ENCODE results near the gene BAZ1A. TPM values are rescaled to one million over a fixed set of nuclear protein-coding genes. Genes with fewer than 3 reads are reported as not detected.

Gene BAZ1A
- total and polyA plus RNA-seq, 2 of the 8 experiments (the other 6 are each of a cell fraction or from before 2014, with no cell fraction given): 8.0 to 23.1 TPM

GRCh38 chr14:34770901-34771300 lies 104.3 kb downstream of the BAZ1A start:
- no peak overlapping the region for H2BK20ac ChIP-seq (ENCODE audit: low read length)
- TF ChIP-seq CEBPB (IDR thresholded peaks at IDR 0.05; ENCODE audit: low read depth, low read length) (no peak), BACH1 (IDR thresholded peaks at IDR 0.05; ENCODE audit: low read length) (no peak), POLR2A (IDR thresholded peaks at IDR 0.05; ENCODE audit: control extremely low read depth in 1 of 2, low read depth in 2 of 2, low read length in 2 of 2) (no peak), CREB1 (IDR thresholded peaks at IDR 0.05) (no peak), BCL11A (IDR thresholded peaks at IDR 0.05; ENCODE audit: low read depth in 2 of 2, low read length in 2 of 2) (no peak), RXRA (IDR thresholded peaks at IDR 0.05; ENCODE audit: insufficient read depth, low read depth, low read length) (no peak), SAP30 (IDR thresholded peaks at IDR 0.05; ENCODE audit: insufficient read depth, insufficient replicate concordance, low read length) (no peak), CBX5 (IDR thresholded peaks at IDR 0.05; ENCODE audit: low read depth, low read length) (no peak), ZNF274 (IDR thresholded peaks at IDR 0.05; ENCODE audit: borderline replicate concordance, extremely low read depth, low read length) (no peak), SP2 (IDR thresholded peaks at IDR 0.05; ENCODE audit: low read length) (no peak)
- H4K20me1 ChIP-seq (replicated peaks in 1 of 2; ENCODE audit: control insufficient read depth in 1 of 2, insufficient read depth in 2 of 2, low read length in 2 of 2): no peaks in the 10 kb centered on the region
- H2AK5ac ChIP-seq (ENCODE audit: low read depth, low read length): no peak overlapping the region
- no peaks in the 10 kb centered on the region for H3K79me1 ChIP-seq (ENCODE audit: low read depth, low read length)
- peaks cover 0 to 7% (median 1%) of the 10 kb centered on the region in 4 experiments; a peak in 4 of 8 replicates for H3K36me3 ChIP-seq (ENCODE audit: control insufficient read depth in 2 of 4, insufficient read depth in 4 of 4, low read length in 3 of 4)
- no peak overlapping the region for H4K91ac ChIP-seq (replicated peaks; ENCODE audit: insufficient read length, low read length)
- ChIA-PET CTCF (ENCODE audit: partially characterized antibody) (interaction anchor here (1.1 kb wide), 1 partner anchor 95 kb away, joined by 3 read pairs; no protein-coding TSS in a partner anchor), POLR2A (ENCODE audit: partially characterized antibody) (no interaction called here)
- H3K4ac ChIP-seq (replicated peaks; ENCODE audit: insufficient read length, low read depth, low read length): no peak overlapping the region
- H3K23me2 ChIP-seq (ENCODE audit: low read depth, low read length): no peaks in the 10 kb centered on the region
- no peak overlapping the region for H3K4me2 ChIP-seq (ENCODE audit: insufficient read depth in 1 of 2, low read depth in 2 of 2, low read length in 2 of 2)
- no peak overlapping the region for H3K4me3 ChIP-seq (ENCODE audit: extremely low read depth in 1 of 4, insufficient read depth in 2 of 4, low read depth in 3 of 4, low read length in 4 of 4)
- no peaks in the 10 kb centered on the region for H3K79me2 ChIP-seq (ENCODE audit: control insufficient read depth in 1 of 2, insufficient read depth in 2 of 2, low read length in 2 of 2)
- no peak overlapping the region for H2BK120ac ChIP-seq (replicated peaks; ENCODE audit: low read depth, low read length)
- no peak overlapping the region for H3K23ac ChIP-seq (ENCODE audit: insufficient read length)
- no peaks in the 10 kb centered on the region for H3K4me1 ChIP-seq (replicated peaks in 1 of 4; ENCODE audit: control insufficient read depth in 3 of 4, insufficient read depth in 4 of 4, low read length in 3 of 4)
- no peak overlapping the region for H2AFZ ChIP-seq (ENCODE audit: low read length)
- no peak overlapping the region for H3K18ac ChIP-seq (ENCODE audit: extremely low read depth, low read length)
- DNase-seq (ENCODE audit: low read depth in 1 of 2, low spot score in 2 of 2) (no peak), FAIRE-seq (no peak)
- H3K9ac ChIP-seq (replicated peaks in 1 of 4; ENCODE audit: extremely low read depth in 1 of 4, low read depth in 3 of 4, low read length in 3 of 4): no peak overlapping the region
- H2BK15ac ChIP-seq (ENCODE audit: low read length): no peak overlapping the region
- H4K8ac ChIP-seq (ENCODE audit: extremely low read depth, insufficient read depth, low read length): no peak overlapping the region
- no peak overlapping the region for H4K5ac ChIP-seq (ENCODE audit: insufficient read length, low read depth, low read length)
- WGBS, 2 experiments (ENCODE audit: extremely low coverage in 1 of 2, insufficient coverage in 1 of 2, insufficient read length in 1 of 2, insufficient replicate concordance in 2 of 2, low coverage in 1 of 2, low lambda C conversion rate in 2 of 2, missing lambda C conversion rate in 1 of 2): 100% methylated on average over 1 of the region's 1 CpG; no CpG with 5 or more reads in 1 of the 2 experiments
- H2BK12ac ChIP-seq (ENCODE audit: low read depth, low read length): no peak overlapping the region
- H2BK5ac ChIP-seq (ENCODE audit: low read depth, low read length): no peak overlapping the region
- no peak overlapping the region for H3K14ac ChIP-seq (ENCODE audit: insufficient read length)
- no peak overlapping the region for H3K27ac ChIP-seq (ENCODE audit: low read depth, low read length)
- no peak overlapping the region for H3K56ac ChIP-seq (replicated peaks; ENCODE audit: insufficient read length, low read depth, low read length)
- no peaks in the 10 kb centered on the region for H3K27me3 ChIP-seq (replicated peaks in 1 of 4; ENCODE audit: control insufficient read depth in 3 of 4, extremely low read depth in 1 of 4, insufficient read depth in 3 of 4, low read length in 3 of 4)
- no peaks in the 10 kb centered on the region for H3K9me3 ChIP-seq (ENCODE audit: insufficient read depth in 2 of 2, low read depth in 1 of 2, low read length in 1 of 2)
